ENCODE results near the gene PTPRG. TPM values are rescaled to one million over a fixed set of nuclear protein-coding genes. Genes with fewer than 3 reads are reported as not detected.

Gene PTPRG
- total RNA-seq, 3 donors from 2014 or later: 0.10 to 0.19 (median 0.13) TPM

GRCh38 chr3:62139957-62140356 lies 578.6 kb downstream of the PTPRG start:
- peaks cover 5% of the 10 kb centered on the region for H3K27me3 Mint-ChIP-seq (ENCODE audit: low read depth)
- H3K4me3 Mint-ChIP-seq: no peak overlapping the region
- no peaks in the 10 kb centered on the region for H3K4me1 Mint-ChIP-seq (ENCODE audit: low read depth)
- no peak for DNase-seq
- ATAC-seq: no peak
- H3K36me3 Mint-ChIP-seq (ENCODE audit: insufficient read depth): no peaks in the 10 kb centered on the region
- no peaks in the 10 kb centered on the region for H3K9me3 Mint-ChIP-seq

DNA sequence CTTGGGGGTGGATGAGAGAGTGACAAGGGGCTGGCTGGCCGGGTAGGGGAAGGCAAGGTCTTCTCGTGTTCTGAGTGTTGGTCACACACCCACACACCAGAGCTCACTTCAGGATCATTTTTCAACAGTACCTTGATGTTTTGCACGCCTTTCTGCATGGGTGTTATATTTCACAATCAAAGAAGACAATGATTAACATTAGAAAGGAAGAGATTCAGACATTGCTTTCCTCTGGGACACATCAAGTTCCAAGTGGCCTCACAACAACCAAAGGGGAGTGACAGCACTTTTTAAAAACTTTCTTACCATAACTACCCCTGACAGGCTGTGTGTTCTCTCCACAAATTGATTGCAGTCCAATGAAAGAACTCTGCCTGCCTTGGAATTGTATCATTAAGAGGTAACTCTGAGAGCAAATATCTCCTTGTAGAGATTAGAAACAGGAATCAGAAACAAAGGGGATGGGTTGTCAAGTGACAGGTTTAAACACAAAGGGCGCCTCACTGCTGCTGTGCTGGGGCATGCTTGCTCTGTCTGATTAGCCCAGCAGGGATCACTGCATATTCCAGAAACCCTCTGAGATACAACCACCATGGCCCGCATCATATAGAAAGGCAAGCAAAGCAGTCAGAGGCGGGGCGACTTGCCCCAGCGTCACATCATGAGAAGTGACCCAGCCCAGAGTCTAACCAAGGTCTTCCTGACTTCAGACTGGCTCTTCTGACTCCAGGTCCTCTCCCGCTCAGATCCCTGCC lies 581.1 kb downstream of the PTPRG start:
- no peaks in the 10 kb centered on the region for H3K4me1 Mint-ChIP-seq (ENCODE audit: low read depth)
- H3K36me3 Mint-ChIP-seq (ENCODE audit: insufficient read depth): no peaks in the 10 kb centered on the region
- DNase-seq (no peak), ATAC-seq (no peak)
- H3K27me3 Mint-ChIP-seq (ENCODE audit: low read depth): peaks cover 5% of the 10 kb centered on the region
- no peak overlapping the region for H3K4me3 Mint-ChIP-seq
- no peaks in the 10 kb centered on the region for H3K9me3 Mint-ChIP-seq

DNA sequence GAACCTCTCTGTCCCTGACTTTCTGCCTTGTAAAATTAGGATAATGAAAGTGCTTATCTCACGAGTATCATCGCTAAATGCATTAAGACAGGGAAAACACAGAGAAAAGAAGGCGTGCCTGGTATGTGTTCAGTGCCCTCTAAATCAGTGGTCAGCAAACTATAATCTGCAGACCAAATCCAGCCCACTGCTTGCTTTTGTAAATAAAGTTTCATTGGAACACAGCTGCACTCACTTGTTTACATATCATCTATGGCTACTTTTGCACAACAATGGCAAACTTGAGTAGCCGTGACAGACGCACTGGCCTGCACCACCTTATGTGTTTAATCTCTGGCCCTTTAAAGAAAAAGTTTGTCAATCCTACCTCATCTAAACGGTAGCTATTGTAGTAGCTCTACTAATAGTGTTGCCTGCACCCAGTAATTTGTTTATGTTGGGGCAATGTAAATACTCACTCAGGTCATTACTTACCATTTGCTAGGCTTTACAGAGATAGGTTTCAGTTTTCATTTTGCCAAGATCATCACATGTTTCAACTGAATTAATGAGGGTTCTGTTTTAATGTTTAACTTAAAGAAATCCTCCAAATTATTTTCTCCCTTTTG lies 582.6 kb downstream of the PTPRG start:
- no peaks in the 10 kb centered on the region for H3K9me3 Mint-ChIP-seq
- H3K4me1 Mint-ChIP-seq (ENCODE audit: low read depth): no peaks in the 10 kb centered on the region
- no peak for ATAC-seq
- H3K4me3 Mint-ChIP-seq: no peak overlapping the region
- peaks cover 5% of the 10 kb centered on the region for H3K27me3 Mint-ChIP-seq (ENCODE audit: low read depth)
- H3K36me3 Mint-ChIP-seq (ENCODE audit: insufficient read depth): no peaks in the 10 kb centered on the region
- DNase-seq: no peak

DNA sequence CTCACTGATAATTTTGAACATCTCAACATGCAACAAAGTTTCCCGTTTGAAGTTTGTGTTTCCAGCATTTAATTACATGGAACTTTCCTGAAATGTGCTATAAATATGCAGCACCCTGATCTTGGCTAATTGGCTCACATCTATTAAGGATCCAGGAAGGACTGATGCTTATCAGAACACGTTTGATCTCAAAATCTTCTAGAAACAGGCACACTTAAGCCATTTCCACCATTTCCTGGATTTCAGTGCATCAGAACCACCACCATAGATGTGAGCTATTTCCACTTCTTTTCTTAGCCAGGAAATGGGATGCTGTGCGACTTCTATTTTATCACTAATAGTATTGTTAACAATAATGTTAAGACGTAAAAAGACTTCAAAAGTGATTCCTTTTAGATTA lies 583.1 kb downstream of the PTPRG start:
- H3K27me3 Mint-ChIP-seq (ENCODE audit: low read depth): peaks cover 5% of the 10 kb centered on the region
- no peaks in the 10 kb centered on the region for H3K9me3 Mint-ChIP-seq
- no peaks in the 10 kb centered on the region for H3K36me3 Mint-ChIP-seq (ENCODE audit: insufficient read depth)
- DNase-seq (no peak), ATAC-seq (no peak)
- no peak overlapping the region for H3K4me3 Mint-ChIP-seq
- H3K4me1 Mint-ChIP-seq (ENCODE audit: low read depth): no peaks in the 10 kb centered on the region

GRCh38 chr3:62145086-62145757 lies 583.9 kb downstream of the PTPRG start:
- H3K36me3 Mint-ChIP-seq (ENCODE audit: insufficient read depth): no peaks in the 10 kb centered on the region
- no peaks in the 10 kb centered on the region for H3K4me1 Mint-ChIP-seq (ENCODE audit: low read depth)
- H3K27me3 Mint-ChIP-seq (ENCODE audit: low read depth): peaks cover 1% of the 10 kb centered on the region
- no peaks in the 10 kb centered on the region for H3K9me3 Mint-ChIP-seq
- no peak for DNase-seq
- no peak overlapping the region for H3K4me3 Mint-ChIP-seq
- no peak for ATAC-seq

- H3K4me3 Mint-ChIP-seq: no peak overlapping the region
- H3K36me3 Mint-ChIP-seq (ENCODE audit: insufficient read depth): no peaks in the 10 kb centered on the region
- no peaks in the 10 kb centered on the region for H3K27me3 Mint-ChIP-seq (ENCODE audit: low read depth)
- no peaks in the 10 kb centered on the region for H3K9me3 Mint-ChIP-seq
- ATAC-seq: no peak
- DNase-seq: no peak
- no peaks in the 10 kb centered on the region for H3K4me1 Mint-ChIP-seq (ENCODE audit: low read depth)
Observed at GRCh38 chr3:62149539-62149938, 588.2 kb downstream of the PTPRG start.

DNA sequence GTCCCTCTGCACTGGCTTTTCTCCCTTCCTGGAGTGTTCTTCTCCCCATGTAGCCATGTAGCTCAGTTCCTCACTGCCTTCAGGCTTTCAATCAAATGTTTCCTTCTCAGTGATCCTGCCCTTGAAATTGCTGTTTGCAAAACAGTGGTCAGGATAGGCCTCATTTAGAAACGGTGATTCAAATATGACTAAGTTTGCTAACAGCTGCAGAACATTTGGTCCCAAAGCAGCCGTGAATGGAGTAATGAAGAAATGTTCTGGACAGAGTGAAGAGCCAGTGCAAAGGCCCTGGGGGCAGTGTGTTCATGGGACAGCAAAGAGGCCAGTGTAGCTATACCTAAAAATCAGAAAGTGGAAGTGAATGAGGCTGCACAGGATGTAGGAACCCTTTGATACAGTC lies 588.6 kb downstream of the PTPRG start:
- Mint-ChIP-seq H3K4me3 (no peak overlapping the region), H3K4me1 (ENCODE audit: low read depth) (no peaks in the 10 kb centered on the region), H3K9me3 (no peaks in the 10 kb centered on the region), H3K36me3 (ENCODE audit: insufficient read depth) (no peaks in the 10 kb centered on the region), H3K27me3 (ENCODE audit: low read depth) (no peaks in the 10 kb centered on the region)
- ATAC-seq (no peak), DNase-seq (no peak)

GRCh38 chr3:62151591-62151990 lies 590.2 kb downstream of the PTPRG start:
- Mint-ChIP-seq H3K4me3 (no peak overlapping the region), H3K27me3 (ENCODE audit: low read depth) (no peaks in the 10 kb centered on the region), H3K9me3 (no peaks in the 10 kb centered on the region), H3K4me1 (ENCODE audit: low read depth) (no peaks in the 10 kb centered on the region), H3K36me3 (ENCODE audit: insufficient read depth) (no peaks in the 10 kb centered on the region)
- ATAC-seq: no peak
- no peak for DNase-seq

- no peaks in the 10 kb centered on the region for H3K27me3 Mint-ChIP-seq (ENCODE audit: low read depth)
- no peaks in the 10 kb centered on the region for H3K36me3 Mint-ChIP-seq (ENCODE audit: insufficient read depth)
- DNase-seq (no peak), ATAC-seq (no peak)
- H3K4me3 Mint-ChIP-seq: no peak overlapping the region
- H3K4me1 Mint-ChIP-seq (ENCODE audit: low read depth): no peaks in the 10 kb centered on the region
- no peaks in the 10 kb centered on the region for H3K9me3 Mint-ChIP-seq
Observed at GRCh38 chr3:62153231-62153630, 591.9 kb downstream of the PTPRG start.

DNA sequence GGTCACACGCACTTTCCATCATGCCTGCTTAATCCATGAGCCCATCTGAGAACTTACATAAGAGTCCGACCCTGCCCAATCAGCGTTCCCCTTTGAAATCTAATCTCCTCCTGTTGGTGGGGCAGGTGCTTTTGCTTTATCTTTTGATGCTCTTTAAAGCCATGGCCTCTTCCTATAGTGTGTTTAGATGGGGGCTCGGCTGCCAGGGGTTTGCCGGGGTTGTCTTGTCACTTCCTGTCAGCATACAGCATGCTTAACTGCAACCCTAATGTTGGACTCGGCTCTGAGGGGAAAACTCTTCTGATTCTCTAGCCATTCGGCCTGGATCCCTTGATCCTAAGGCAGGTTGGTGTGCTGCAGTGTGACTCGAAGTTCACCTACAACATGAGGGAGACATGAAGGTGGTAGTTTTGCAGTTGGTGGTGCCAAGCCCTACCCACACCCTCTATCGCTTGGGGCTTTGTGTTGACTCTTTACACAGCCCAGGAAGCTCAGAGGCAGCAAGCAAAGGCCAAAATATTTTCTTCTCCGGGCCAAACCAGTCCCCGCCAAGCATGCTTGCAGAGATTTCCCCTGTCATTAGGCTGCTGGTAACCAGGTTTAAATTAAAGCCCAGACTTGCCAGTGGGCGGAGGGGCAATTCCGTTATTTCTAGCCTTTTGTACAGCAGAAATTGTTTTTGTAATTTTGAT lies 593.2 kb downstream of the PTPRG start:
- Mint-ChIP-seq H3K4me1 (ENCODE audit: low read depth) (no peaks in the 10 kb centered on the region), H3K27me3 (ENCODE audit: low read depth) (no peaks in the 10 kb centered on the region)
- ATAC-seq: no peak

GRCh38 chr3:62159056-62159708 lies 597.8 kb downstream of the PTPRG start:
- DNase-seq (no peak), ATAC-seq (no peak)
- no peaks in the 10 kb centered on the region for H3K4me1 Mint-ChIP-seq (ENCODE audit: low read depth)
- H3K36me3 Mint-ChIP-seq (ENCODE audit: insufficient read depth): no peaks in the 10 kb centered on the region
- no peaks in the 10 kb centered on the region for H3K9me3 Mint-ChIP-seq
- no peak overlapping the region for H3K4me3 Mint-ChIP-seq
- no peaks in the 10 kb centered on the region for H3K27me3 Mint-ChIP-seq (ENCODE audit: low read depth)

More for the DNA sequence above, 593.2 kb downstream of the PTPRG start:
- no peaks in the 10 kb centered on the region for H3K36me3 Mint-ChIP-seq (ENCODE audit: insufficient read depth)
- no peaks in the 10 kb centered on the region for H3K9me3 Mint-ChIP-seq
- H3K4me3 Mint-ChIP-seq: no peak overlapping the region
- no peak for DNase-seq

- H3K36me3 Mint-ChIP-seq (ENCODE audit: insufficient read depth): no peaks in the 10 kb centered on the region
- ATAC-seq (no peak), DNase-seq (no peak)
- H3K9me3 Mint-ChIP-seq: no peaks in the 10 kb centered on the region
- H3K4me1 Mint-ChIP-seq (ENCODE audit: low read depth): no peaks in the 10 kb centered on the region
- H3K27me3 Mint-ChIP-seq (ENCODE audit: low read depth): no peaks in the 10 kb centered on the region
- H3K4me3 Mint-ChIP-seq: no peak overlapping the region
Observed at GRCh38 chr3:62159709-62160092, 598.3 kb downstream of the PTPRG start.

GRCh38 chr3:62161371-62161770 lies 600.0 kb downstream of the PTPRG start:
- H3K4me3 Mint-ChIP-seq: no peak overlapping the region
- ATAC-seq (no peak), DNase-seq (no peak)
- no peaks in the 10 kb centered on the region for H3K36me3 Mint-ChIP-seq (ENCODE audit: insufficient read depth)
- no peaks in the 10 kb centered on the region for H3K4me1 Mint-ChIP-seq (ENCODE audit: low read depth)
- no peaks in the 10 kb centered on the region for H3K27me3 Mint-ChIP-seq (ENCODE audit: low read depth)
- H3K9me3 Mint-ChIP-seq: no peaks in the 10 kb centered on the region

DNA sequence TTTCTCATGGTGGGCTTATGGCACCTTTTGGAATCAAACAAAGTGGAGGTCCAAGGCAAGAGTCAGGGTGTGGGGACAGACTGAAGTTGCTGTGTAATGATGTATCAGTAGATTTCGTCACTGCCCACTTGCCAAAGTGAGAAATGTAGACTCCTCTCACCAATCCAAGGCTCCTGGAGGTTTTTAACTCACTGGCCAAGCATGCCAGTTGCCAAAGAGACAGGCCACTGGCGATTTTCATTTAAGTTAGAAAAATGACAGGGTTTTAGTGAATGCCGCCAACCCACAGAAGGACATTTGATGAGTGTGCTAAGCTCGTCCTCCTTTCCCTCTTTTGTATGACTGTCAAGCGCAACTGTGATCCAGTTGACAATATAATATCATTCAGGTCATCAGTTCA lies 602.8 kb downstream of the PTPRG start:
- Mint-ChIP-seq H3K4me1 (ENCODE audit: low read depth) (no peaks in the 10 kb centered on the region), H3K27me3 (ENCODE audit: low read depth) (peaks cover 4% of the 10 kb centered on the region), H3K4me3 (no peak overlapping the region), H3K9me3 (no peaks in the 10 kb centered on the region), H3K36me3 (ENCODE audit: insufficient read depth) (no peaks in the 10 kb centered on the region)
- ATAC-seq: no peak
- no peak for DNase-seq
